Lower leg skin (tissue), 3 donors: ENCODE data around the gene RANBP3.

Experiments
- POLR2A ChIP-seq, 2 donors: fragments of 450-650 bp; IDR thresholded peaks; one replicate each; pipeline ENCODE4 v1.6.1; 2016 to 2017; ENCODE audit warnings: antibody characterized with exemption in 2 of 2, mild to moderate bottlenecking in 1 of 2, moderate library complexity in 1 of 2
- TF ChIP-seq, protein P1 (sequence below), 3 donors: fragments of 450-650 bp; IDR thresholded peaks; one replicate each; pipeline ENCODE4 v1.5.1; 2016; ENCODE audit warnings: antibody characterized with exemption in 3 of 3, mild to moderate bottlenecking in 3 of 3, moderate library complexity in 2 of 3

DNA sequence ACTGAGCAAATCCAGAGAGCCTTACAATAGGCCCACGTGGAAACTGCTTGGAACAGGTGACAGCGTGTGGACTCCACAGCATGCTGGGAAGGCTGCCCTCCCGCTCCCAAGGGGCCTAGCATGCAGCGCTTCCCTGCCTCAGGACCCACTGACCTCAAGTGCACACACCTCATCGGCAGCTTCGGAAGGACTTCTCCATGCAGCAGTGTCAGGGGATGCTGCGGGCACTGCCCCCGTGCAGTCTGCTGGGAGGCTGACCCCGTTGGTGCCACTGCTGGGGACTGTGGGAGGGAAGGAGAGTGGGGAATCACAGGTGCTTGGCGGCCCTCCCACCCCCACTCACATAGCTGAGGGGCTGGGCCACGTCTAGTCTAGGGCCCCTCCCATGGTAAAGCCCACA is 46.7 kb downstream of the RANBP3 start:
- TF ChIP-seq, protein P1, sequence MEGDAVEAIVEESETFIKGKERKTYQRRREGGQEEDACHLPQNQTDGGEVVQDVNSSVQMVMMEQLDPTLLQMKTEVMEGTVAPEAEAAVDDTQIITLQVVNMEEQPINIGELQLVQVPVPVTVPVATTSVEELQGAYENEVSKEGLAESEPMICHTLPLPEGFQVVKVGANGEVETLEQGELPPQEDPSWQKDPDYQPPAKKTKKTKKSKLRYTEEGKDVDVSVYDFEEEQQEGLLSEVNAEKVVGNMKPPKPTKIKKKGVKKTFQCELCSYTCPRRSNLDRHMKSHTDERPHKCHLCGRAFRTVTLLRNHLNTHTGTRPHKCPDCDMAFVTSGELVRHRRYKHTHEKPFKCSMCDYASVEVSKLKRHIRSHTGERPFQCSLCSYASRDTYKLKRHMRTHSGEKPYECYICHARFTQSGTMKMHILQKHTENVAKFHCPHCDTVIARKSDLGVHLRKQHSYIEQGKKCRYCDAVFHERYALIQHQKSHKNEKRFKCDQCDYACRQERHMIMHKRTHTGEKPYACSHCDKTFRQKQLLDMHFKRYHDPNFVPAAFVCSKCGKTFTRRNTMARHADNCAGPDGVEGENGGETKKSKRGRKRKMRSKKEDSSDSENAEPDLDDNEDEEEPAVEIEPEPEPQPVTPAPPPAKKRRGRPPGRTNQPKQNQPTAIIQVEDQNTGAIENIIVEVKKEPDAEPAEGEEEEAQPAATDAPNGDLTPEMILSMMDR (IDR thresholded peaks at IDR 0.05) = no peak
- no peak for TF ChIP-seq POLR2A (IDR thresholded peaks at IDR 0.05)
